Loucy (cell line): ENCODE results near the gene TENT4A.

Source experiments
- CTCF ChIP-seq: fragments of 200-600 bp; sonication (generic); conservative IDR thresholded peaks from 2 replicates; pipeline ENCODE4 v1.5.1; 2014; ENCODE audit warnings: mild to moderate bottlenecking, antibody characterized with exemption, low read length
- EZH2phosphoT487 ChIP-seq: fragments of 200-600 bp; IDR thresholded peaks from 2 replicates; pipeline ENCODE4 v1.6.1; 2018; ENCODE audit warnings: antibody characterized with exemption, mild to moderate bottlenecking, moderate library complexity, borderline replicate concordance

GRCh38 chr5:6701491-6701890 lies 11.7 kb upstream of the TENT4A start:
- no peak for TF ChIP-seq CTCF
- TF ChIP-seq EZH2phosphoT487: no peak
